ENCODE results near the gene INPP5A.

DNA sequence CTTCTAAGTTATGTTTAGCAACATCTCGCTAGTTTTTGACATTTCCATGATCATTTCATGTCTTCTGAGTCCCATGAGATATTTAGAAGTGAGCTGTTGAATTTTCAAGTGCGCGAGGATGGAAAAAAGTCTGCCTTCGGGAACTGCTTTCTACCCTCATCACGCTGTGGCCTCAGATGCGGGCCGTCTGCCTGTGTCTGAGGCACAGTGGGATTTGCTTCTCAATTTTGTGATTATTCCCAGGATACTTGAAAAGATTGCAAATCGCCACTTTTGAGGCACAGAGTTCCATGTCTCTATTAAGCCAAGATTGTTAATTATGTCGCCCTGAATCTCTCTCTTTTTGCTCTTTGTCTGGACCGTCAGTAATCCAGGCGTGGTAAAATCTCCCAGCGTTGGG, 279.1 kb downstream of the INPP5A start:
- TF ChIP-seq CTCF (IDR thresholded peaks at IDR 0.05; ENCODE audit: insufficient read depth, low read length) (no peak), GABPA (IDR thresholded peaks at IDR 0.05; ENCODE audit: low read depth) (no peak), POLR2AphosphoS5 (IDR thresholded peaks at IDR 0.05; ENCODE audit: low read depth) (no peak)
- TF ChIP-seq, protein P1, sequence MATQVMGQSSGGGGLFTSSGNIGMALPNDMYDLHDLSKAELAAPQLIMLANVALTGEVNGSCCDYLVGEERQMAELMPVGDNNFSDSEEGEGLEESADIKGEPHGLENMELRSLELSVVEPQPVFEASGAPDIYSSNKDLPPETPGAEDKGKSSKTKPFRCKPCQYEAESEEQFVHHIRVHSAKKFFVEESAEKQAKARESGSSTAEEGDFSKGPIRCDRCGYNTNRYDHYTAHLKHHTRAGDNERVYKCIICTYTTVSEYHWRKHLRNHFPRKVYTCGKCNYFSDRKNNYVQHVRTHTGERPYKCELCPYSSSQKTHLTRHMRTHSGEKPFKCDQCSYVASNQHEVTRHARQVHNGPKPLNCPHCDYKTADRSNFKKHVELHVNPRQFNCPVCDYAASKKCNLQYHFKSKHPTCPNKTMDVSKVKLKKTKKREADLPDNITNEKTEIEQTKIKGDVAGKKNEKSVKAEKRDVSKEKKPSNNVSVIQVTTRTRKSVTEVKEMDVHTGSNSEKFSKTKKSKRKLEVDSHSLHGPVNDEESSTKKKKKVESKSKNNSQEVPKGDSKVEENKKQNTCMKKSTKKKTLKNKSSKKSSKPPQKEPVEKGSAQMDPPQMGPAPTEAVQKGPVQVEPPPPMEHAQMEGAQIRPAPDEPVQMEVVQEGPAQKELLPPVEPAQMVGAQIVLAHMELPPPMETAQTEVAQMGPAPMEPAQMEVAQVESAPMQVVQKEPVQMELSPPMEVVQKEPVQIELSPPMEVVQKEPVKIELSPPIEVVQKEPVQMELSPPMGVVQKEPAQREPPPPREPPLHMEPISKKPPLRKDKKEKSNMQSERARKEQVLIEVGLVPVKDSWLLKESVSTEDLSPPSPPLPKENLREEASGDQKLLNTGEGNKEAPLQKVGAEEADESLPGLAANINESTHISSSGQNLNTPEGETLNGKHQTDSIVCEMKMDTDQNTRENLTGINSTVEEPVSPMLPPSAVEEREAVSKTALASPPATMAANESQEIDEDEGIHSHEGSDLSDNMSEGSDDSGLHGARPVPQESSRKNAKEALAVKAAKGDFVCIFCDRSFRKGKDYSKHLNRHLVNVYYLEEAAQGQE (IDR thresholded peaks at IDR 0.05; ENCODE audit: insufficient replicate concordance, low read depth) = no peak
